ENCODE data around the gene RGS19.

The RGS19 gene

DNA sequence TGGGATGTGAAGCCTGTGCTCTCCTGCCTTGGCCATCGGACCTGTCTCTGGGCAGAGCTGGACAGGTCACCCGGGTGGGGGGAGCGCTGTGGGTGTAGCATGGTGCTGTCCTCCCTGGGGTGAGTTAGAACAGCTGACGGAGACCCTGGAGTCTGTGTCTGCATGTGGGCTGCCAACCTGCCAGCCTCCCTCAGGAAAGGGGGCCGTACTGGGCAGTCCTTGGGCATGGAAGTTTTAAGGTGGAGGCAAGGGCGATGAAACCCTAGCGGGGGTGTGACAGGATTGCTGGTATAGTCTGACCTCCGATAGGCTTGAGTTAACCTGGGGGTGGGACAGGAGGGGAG, 32.3 kb downstream of the RGS19 start:
- no peak for DNase-seq

DNA sequence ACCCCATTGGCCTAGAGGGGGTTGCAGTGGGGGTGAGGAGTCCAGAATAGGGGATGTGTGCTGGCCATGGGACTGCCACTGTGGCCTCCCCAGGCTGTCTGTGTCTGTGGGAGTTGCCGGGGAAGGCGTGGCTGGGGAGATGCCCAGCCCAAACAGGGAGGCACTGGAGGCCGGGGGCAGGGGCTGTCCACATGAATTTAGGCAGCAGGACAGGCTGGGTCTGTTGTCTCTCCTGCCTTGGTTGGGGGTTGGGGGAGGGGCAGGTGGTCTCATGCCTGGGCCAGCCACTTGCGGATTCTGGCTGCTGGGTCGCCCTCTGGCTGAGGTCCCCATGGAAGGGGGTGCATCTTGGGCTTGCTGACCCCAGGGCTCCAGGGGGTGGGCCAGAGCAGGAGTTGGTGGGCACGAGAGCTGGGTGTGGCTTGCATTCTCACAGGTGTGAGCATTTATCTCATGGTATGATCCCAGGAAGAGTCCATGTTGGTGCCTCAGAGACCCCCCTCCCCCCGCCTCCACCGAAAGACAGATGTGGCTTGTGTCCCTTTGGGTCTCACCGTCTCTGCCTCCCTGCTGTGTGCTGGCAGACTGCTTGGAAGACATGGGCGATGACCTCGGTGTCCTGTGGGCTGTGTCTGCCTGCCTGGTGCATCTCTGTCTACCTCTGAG, 33.8 kb downstream of the RGS19 start:
- DNase-seq = no peak

DNA sequence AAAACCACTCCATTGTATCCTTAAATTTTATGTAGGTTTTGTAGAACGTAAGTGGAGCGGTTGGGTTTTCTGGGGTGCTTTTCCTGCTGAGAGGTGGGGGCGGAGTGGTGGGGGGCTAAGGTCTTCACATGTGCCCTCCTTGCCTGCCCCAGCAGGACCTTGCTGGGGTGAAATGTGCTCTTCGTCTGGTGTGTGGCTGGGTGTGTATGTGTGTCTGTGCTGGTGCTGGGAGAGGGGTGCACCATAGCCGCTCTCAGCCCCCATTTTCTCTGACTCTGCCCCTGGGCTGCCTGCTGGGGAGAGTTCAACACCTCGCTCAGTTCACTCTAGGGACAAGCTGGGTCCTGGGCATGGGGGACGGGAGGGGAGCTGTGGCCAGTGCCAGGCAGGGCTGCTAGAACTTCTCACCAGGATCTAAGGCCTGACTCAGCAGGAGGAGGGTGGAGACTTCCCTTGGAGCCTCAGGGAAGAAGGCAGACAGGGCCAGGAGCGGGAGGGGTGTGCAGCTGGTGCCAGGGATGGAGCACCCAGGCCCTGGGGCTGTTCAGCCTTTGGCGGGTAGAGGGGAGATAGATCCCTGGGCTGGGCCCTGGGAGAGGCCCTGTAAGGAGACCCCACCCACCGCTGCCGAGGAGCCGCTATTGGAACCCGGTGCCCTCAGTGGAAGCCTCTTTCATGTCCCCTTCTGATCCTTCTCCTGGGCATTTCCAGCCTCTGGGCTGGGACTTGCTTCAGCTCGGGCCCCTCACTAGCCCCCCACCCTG, 34.7 kb downstream of the RGS19 start:
- no peak for DNase-seq

DNA sequence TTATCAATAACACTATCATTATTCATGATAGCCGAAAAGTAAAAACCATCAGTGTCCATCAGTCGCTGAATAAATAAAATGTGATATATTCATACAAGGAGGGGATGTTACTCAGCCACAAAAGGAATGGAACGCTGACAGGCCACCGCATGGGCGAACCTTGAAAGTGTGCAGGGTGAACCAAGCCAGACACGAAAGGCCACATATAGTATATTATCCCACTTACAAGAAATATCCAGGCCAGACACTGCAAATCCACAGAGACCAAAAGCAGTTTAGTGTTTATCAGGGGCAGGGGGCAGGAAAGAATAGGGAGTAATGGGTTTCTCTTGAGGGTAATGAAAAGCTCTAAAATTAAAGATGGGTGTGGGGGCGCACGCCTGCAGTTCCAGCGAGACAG, 35.5 kb downstream of the RGS19 start:
- DNase-seq = no peak

DNA sequence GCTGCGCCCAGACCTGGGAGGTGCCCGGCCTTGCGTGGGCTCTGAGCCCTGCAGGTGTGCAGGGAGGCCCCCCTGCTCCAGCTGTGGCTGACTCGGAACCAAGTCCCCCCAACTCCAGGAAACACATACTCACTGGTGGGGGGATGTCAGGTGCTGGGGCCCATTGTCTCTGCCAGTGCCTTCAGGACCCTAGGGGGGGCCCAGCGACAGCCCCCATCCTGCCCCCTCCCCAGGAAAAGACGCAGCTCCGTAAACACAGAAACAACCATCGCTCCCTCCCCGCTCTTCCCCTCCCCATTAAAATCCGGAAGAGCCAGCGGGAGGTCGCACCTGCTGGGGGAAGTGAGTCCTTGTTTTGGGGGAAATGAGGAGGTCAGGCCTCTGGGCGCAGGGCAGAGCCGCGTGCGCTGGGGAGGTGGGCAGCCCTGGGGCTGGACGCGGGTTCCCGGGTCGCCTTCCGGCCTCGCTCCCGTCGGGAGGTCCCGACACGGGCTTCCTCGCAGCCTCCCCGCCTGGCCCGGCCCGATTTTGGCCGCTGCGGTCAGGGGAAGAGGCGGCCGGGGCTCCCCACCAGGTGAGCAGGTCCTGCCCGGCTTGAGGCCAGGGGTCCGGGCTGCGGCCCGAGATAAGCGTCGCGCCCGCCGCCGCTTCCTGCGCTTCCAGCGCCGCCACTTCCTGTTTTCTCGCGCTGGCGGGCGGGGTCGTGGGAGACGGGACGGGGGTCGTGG, 37.1 kb downstream of the RGS19 start:
- DNase-seq = no peak

DNA sequence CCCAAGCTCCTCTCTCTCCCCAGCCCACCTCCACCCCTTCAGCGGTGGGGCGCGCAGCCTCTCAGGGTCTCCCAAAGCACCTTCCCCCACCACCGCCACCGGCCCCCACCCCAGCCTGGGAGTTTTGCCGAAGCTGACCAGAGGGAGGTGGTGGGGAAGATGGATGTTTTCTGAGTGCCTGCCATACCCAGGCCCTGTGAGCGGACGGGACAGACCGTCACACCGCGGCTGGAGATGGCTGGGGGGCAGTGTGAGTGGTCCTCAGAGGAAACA, 37.6 kb downstream of the RGS19 start:
- no peak for DNase-seq

DNA sequence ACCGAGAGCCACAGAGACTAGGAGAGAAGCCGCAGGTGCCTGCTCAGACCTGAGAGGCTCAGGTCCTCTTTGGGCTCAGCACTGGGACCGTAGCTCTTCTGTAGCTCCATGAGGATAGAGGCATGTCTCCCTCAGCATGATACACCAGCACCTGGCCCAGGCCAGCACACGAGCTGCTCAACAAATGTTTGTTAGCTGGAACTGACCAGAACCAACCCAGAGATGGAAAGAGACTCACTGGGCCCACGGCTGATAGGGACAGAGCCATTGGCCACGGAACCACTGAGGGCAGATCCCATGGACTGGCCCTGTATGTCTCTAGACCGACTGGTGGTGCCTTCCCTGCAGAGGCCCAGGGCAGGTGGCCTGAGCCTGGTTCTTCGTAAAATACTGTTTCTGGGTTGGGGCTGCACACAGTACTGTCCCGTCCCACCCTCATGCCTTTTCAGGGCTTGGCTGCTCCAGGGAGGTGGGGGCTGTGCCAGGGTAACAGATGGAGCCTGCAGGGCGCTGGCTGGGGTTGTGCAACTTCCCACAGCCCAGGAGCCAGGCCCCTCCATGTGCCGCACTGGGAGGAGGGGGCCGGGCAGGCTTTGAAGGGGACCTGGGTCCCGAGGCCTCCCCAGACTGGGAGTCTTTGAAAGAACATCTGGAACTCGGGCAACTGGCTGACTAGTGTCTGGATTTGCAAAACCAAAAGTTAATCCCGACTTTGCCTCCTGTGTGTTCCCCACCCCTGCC, 38.1 kb downstream of the RGS19 start:
- DNase-seq = no peak

DNA sequence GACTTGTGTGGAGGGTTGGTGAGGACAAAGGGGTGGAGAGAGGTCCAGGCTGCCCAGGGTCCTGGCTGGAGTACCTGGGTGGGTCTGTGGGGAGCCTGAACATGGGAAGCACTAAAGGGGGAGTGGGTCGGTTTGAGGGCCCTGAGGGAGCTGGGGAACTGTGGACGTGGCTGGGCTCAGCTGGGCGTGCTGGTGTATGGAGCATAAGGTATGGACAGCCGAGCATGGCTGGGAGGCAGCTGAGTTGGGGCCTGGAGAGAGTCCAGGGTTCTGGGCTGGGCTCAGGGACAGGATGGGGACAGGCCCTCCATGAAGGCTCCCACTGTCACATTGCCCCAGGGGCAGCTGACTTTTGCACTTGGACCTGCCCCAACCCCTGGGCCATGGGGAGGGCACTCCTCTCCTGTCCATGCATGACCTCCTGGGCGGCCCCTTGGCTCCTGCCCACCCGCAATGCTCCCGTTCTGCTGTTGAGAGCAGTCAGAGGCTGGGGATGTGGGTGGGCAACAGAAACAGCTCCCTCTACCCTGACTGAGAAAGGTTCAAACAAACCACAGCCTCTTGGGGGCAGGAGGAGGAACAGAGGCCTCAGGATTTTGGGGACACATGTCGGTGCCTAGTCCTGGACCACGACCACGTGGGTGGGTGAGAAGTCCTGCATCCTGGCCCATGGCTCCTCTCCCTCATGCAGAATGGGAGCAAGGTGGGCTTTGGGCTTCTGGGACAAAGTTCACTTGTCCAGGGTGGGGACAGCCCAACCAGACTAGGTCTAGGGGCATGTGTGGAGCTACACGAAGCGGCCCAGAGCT, 38.9 kb downstream of the RGS19 start:
- no peak for DNase-seq

DNA sequence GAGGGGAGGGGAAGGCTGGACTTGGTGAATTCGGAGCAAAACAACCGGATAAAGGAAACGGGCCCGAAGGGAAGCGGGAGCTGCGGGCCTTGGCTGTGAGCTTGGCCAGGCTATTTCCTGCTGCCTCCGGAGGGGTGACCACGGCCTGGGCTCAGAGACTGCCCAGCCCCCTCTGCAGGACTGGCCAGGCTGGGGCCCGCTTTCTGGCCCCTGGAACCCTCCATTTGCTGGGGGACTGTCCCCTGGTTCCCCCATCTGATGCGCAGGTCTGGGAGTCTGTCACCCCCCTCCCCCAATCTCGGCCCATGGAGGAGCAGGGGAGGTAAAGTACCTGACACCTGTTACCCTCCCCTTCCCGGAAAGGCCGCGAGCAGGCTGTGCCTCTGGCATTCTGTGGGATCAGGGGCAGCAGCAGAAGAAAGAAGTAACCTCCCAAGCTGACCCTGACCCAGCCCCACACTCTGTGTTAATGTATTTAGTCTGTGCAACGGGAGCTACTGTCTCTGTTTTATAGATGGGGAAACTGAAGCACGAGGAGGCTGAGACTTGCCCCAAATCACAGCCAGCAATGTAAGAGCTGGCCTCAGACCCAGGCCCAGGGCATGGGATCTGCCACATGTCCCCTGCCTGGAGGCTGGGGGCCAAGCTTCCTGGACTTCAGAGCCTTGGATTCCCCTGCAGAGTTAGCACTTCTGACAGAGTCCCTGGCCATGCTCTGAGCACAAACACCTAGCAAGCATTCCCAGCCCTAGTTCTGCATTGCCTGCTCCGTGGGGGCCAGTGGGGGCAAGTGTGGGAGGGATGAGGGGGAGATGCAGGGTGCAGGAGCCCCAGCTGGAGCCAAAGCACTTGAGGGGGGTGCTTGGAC, 39.8 kb downstream of the RGS19 start:
- no peak for DNase-seq

DNA sequence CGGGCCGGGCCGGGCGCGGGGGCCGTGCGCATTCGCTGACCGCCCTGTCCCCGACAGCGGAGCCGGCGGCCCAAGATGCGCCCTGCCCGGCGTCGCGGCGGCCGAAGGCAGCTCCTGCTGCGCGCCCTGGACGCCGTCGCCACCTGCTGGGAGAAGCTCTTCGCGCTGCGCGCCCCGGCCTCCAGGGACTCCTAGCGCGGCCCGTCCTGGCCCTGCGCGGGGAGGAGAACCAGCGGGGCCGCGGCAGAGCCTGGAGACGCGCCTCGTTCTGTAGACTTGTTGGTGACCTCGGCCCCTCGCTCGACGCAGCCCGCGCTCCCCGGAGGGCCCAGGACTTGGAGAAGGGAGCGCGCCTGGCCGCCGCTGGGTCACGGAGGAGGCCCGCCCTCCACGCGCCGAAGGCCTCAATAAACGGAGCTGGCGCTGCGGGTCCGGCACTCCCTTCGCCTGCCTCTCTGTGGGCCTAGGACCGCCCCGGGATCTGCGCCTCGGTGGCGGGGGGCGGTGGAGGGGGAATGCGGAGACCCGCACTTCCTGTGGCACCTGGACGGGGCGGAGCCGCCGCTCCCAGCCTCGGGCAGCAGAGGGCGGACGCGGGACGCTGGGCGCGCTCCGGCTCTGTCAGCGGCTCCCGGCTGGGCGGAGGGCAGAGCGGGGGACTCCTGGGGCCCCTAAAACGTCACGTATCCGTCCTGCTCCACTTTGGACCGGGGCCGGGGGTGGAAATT, 40.6 kb downstream of the RGS19 start:
- DNase-seq = peak; percentile 68 to 81

DNA sequence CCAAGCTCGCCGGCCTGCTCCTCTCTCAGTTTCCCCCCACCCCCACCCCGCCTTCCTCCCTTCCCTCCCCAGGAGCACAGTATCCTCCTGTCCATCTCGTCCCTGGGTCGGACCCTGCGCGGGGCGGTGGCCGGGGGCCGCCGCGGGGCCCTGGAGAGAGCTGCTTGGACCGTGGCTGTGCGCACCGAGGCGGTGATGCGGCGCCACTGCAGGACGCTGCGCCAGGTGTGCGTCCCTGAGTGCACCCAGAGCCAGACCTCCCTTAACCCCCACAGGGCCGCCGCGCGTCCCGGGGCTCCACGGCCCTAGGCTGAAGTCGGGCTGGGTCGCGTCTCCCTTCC, 41.1 kb downstream of the RGS19 start:
- DNase-seq = no peak

DNA sequence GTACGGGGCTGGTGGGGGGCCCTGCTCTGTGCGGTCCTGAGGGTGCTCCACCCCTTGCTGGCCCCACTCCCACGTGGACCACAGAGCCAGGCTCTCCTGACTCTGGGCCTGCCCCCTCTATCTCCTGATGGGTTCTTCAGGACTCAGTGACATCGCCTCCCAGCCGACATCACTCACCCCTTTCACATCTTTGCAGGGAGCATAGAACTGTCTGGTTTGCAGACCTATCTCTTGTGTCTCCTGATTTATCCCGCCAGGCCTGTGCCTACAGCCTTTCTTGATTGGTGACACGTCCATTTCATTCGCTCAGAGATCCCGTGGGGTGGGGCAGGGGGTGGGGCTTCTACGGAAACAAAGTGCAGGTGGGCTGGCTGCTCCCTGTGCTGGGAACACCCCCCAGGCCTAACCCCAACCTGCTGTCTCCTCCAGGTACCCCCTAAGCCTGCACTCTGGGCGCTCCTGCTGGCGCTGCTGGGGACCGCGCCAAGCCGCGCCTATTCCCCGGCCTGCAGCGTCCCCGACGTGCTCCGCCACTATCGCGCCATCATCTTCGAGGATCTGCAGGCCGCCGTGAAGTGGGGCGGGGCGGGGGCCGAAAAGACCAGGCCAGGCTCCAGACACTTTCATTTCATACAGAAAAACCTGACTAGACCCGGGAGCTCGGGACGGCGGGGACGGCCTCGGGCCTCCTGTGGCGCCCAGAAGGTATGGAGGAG, 41.7 kb downstream of the RGS19 start:
- no peak for DNase-seq

DNA sequence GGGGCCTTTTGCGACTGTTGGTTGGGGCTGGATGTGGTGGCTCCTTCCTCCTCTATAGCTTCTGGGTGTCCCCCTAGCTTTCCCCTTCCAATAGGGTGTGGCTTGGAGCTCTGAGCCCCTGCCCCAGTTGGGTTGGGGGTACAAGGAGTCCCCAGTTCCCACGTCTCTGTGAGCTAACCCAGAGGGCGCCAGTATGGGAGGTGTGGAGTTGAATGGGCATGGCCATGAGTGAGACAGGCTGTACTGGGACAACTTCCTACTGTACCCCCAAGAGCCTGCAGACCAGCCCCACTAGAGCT, 42.2 kb downstream of the RGS19 start:
- no peak for DNase-seq

DNA sequence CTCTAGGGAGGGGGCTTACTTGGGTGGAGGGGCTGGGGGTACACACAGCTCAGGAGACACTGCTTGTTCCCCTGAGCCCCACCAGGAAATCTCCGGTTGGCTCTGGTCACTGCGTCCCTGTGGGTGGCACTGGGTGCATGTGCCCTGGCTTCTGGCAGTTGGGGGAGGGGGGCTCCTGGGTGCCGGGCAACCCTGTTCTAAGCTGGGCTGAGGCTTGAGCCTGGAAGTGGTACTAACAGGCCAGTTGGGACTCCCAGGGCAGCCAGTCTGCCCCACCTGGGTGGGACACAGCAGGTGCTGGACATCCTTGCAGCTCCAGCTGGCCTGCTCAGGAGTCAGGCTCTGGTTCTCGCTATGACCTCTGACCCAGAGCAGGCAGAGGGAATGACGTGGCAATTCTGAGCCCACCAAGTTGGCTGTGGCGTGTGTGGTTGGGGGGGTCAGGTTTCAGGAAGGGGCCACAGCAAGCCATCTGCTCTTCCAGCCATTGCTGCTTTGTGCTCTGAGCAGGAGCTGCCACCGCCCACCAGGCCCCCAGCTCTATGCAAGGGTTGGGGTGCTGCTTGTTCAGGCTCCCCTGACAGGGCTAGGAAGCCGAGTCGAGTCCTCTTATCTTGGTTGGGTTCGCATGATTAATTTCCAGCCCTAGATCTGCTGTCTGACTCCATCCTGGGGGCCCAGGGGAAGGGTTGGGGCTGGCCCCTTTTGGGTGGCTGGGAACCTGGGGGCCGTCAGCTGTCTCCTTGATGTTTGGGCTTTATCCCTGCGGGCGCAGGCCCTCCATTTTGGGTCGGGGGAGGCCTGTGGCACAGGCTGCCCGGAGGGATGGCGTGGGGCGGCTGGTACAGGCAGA, 42.7 kb downstream of the RGS19 start:
- no peak for DNase-seq

DNA sequence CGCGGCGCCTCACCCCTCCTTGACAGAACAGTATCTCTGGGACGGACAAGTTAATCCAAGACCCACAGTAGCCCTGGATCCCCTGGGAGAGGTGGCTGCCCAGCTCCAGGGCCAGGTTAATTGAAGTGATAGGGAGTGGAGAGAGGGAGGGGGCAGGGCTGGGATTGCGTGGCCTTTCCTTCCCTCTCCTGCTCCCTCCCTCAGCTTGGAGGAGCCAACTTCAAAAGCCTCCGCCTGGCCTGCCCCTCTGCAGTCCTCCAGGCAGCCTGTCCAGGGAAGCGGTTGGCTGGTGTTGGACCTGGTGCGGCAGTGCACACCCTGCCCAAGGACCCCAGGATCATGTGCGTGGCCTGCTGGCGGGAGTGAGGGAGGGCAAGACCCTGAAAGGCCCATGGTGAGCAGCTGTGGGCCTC, 43.4 kb downstream of the RGS19 start, which contains the start of gene C20orf204:
TSS of gene C20orf204 (plus strand) at position 250 of the 413 bp plus-strand sequence. CDS start at position 392, 142 bp downstream.
- no peak for DNase-seq

DNA sequence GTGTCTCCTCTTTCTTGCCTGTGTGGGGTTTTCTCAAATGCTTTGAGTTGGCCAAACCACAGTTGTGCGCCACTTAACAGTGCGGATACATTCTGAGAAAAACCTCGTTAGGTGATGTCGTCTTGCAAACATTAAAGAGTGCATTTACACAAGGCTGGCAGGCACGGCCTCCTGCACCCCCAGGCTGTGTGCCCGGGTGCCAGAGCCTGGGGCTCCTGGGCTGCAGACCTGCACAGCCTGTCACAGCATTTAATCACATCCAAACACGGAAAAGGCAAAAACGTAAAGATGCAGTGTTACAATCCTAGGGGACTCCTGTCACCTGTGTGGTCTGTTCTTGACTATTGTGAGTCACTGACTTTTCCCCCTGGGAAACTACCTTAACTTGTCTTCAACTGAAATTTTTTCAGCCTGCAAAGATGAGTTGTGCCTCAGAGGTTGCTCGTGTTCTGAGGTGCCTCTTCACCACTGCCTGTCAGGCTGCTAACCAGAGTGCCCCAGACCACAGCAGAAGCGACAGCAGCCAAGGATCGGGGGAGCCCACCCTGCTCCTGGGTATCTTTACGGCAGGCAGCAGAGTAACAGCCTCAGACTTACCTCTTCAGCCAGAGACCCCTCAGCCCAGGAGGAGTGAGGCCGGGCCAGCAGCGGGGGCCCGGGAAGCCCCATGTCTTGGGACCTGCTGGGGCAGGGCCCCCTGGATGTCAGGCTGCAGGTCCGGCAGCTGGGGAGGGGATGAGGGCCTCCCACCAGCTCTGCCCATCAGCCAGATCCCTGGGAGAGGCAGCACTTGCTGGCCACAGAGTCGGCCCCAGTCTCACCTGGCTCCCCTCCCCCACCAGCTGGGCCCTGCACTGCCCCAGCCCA, 44.0 kb downstream of the RGS19 start:
- DNase-seq = peak in 1 of 2 donors; percentile 47

DNA sequence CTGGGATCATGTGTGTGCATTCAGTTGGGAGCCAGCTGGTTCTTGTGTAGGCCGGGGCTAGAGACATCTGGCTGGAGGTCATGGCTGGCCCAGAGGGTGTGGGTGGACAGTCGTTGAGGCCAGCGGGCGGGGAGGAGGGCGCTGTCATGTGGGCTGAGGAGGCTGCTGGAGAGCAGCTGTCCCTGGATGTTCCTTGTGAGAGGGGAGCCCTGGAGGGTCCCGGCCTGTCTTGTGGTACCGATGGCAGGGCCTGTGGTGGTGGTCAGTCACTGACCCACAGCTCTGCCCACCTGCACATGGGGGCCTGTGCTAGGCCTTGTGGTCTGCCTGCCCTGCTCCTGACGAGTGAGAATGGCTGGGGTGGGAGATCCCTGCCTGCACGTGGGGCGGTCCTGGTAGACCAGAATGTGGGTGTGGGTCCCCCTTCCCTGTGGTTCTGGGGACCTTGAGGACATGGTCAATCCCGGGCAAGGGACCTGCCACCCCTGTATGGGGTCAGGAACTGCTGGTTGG, 45.3 kb downstream of the RGS19 start:
- no peak for DNase-seq

Data from CD4-positive, alpha-beta T cell treated with Interferon alpha-2 for 1 hour (primary cell).